GM19099 (cell line): ENCODE measurements around the gene TCF20.

Experiments used
- POLR2A ChIP-seq: IDR thresholded peaks from 3 replicates; pipeline ENCODE4 v1.6.1; 2011; ENCODE audit warnings: low read depth; ENCODE audit not compliant: insufficient read length; ENCODE audit errors: extremely low read depth

TCF20 gene

GRCh38 chr22:42263944-42264343 lies 6.5 kb downstream of the TCF20 start:
- no peak for TF ChIP-seq POLR2A

GRCh38 chr22:42262964-42263363 lies 7.5 kb downstream of the TCF20 start:
- TF ChIP-seq POLR2A = no peak

DNA sequence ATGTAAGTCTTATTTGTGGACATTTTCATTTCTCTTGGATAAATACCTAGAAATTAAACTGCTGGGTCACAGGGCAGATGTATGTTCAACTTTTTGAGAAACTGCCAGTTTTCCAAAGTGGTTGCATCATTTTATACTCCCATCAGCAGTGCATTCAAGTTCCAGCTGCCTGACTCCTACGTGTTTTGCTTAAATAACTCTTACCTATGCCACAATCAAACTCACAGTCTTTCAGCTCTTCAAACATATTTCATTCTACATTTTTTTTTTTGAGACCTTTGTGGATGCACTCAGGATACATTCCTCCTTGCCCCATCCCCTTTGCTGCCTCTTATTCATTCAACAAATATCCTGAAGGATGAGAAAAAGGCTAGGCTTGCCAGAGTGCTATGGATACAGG lies 9.2 kb downstream of the TCF20 start:
- TF ChIP-seq POLR2A = no peak

GRCh38 chr22:42258126-42258525 lies 12.3 kb downstream of the TCF20 start:
- no peak for TF ChIP-seq POLR2A

GRCh38 chr22:42257386-42257785 lies 13.1 kb downstream of the TCF20 start:
- TF ChIP-seq POLR2A = no peak

GRCh38 chr22:42256930-42257329 lies 13.5 kb downstream of the TCF20 start:
- no peak for TF ChIP-seq POLR2A

DNA sequence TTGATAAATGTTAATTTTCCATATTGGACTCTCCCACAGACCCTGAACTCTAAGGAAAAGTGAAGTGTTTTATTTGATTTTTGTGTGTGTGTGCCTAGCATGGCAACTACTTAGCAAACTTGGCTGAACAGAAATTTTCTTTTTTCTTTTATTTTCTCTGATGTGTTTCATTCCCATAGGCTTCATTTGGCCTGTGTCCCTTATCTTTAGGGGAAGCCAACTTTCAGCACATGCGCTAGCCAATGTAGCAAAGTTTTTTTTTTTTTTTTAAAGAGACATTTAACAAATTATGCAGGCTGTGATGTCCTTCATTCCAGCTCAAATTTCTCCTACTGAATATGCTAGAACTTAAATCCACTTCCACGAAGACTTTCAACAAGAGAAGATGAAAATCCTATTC lies 14.2 kb downstream of the TCF20 start:
- TF ChIP-seq POLR2A = no peak

GRCh38 chr22:42249831-42250230 lies 20.6 kb downstream of the TCF20 start:
- no peak for TF ChIP-seq POLR2A

- TF ChIP-seq POLR2A = no peak
These were observed 21.5 kb downstream of the TCF20 start for GRCh38 chr22:42248995-42249394.

GRCh38 chr22:42247596-42247995 lies 22.9 kb downstream of the TCF20 start:
- no peak for TF ChIP-seq POLR2A

DNA sequence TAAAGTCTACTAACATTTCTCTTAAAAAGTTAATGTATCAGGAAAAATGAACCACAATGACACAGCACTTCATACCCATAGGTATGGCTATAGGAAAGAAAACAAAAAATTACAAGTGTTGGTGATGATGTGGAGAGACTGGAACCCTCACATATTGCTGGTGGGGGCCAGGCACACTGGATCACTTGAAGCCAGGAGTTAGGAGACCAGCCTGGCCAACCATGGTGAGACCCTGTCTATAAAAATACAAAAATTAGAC lies 26.7 kb downstream of the TCF20 start:
- TF ChIP-seq POLR2A = no peak

DNA sequence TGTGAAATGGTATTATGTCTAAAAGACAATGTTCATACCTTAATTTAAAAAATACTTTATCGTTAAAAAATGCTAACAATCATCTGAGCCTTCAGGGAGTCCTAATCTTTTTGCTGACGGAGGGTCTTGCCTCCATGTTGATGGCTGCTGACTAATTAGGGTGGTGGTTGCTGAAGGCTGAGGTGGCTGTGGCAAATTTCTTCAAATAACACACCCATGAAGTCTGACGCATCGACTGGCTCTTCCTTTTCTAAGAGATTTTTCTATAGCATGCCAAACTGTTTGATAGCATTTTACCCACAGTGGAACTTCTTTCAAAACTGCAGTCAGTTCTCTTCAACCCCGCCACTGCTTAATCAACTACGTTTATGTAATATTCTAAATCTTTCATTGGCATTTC lies 33.6 kb downstream of the TCF20 start:
- TF ChIP-seq POLR2A = no peak

DNA sequence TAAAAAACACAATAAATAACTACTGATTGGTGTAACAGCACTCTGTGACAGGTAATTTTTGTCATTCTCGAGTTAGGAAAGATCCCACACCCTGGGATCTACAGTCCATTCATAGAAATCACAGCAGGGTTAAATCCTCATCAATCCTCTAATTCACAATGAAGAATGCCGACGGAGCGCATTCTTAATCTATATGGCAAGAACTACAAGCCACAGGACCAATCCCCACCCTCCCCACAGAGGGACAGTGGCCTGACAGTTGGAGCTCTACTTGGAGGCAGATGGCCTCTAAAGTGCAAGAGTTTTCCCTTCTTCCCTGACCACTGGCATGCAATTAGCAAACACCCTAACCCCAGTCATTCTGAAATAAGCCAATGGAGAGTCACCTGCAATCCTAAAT lies 34.2 kb downstream of the TCF20 start:
- no peak for TF ChIP-seq POLR2A

DNA sequence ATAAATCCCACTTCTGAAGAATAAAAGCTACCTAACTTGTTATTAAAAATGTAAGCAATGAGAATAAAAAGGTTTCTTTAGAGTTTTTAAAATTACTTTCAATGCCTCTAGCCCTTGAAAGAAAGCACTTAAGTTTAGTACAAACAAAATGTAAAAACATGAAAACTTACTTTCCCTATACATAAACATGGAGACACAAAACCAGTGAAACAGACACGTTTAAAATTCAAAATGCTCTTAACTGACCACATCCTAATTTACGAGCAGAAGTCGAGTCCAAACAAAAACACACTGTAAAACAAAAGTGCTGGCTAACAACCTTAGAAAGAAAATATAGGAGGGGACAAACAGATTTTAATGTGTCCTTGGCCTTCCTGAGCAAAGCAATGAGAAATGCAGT lies 36.6 kb downstream of the TCF20 start:
- TF ChIP-seq POLR2A = no peak

- TF ChIP-seq POLR2A = no peak
These were observed 38.5 kb downstream of the TCF20 start for GRCh38 chr22:42231929-42232328.

GRCh38 chr22:42229455-42230149 lies 40.9 kb downstream of the TCF20 start:
- TF ChIP-seq POLR2A = no peak

DNA sequence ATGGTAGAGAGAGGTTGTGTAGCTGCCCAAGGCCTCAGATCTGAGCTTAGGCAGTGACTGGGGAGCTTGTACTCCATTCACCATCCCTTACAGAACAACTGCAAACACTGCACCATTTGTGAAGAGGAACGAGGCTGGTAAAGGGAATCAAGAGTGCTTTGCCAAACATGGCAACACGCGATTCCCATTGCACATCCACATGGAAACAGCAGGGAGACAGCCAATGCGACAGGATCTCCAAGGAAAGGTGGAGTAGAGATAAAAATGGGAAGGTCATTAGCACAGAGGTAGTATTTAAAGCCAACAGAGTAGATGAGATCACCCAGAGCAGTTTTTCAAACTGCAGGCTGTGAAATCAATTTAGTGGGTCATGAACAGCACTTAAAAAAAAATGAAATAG lies 42.0 kb downstream of the TCF20 start:
- TF ChIP-seq POLR2A = no peak

DNA sequence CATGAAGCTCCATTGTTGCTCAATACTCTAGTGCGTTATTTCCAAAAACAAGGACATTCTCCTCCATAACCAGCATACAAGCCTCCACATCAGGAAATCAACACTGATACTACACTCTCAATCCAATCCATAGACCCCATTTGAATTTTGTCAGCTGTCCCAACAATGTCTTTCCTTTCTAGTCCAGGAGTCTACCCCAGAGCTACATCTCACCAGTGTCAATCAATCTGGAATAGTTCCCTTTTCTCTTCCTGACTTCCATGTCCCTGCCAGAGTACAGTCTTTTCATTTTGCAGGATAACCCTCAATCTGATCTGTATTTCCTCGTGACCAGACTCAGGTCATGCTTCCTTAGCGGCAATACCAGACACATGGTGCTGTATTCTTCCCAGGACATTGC lies 43.0 kb downstream of the TCF20 start:
- TF ChIP-seq POLR2A = no peak

GRCh38 chr22:42225841-42226240 lies 44.6 kb downstream of the TCF20 start:
- no peak for TF ChIP-seq POLR2A

GRCh38 chr22:42222140-42222539 lies 48.3 kb downstream of the TCF20 start:
- no peak for TF ChIP-seq POLR2A
